ENCODE data around the gene ALDH8A1.
A peak's percentile ranks its signal among the peaks of the same experiment; 100 is the strongest.

Gene ALDH8A1

DNA sequence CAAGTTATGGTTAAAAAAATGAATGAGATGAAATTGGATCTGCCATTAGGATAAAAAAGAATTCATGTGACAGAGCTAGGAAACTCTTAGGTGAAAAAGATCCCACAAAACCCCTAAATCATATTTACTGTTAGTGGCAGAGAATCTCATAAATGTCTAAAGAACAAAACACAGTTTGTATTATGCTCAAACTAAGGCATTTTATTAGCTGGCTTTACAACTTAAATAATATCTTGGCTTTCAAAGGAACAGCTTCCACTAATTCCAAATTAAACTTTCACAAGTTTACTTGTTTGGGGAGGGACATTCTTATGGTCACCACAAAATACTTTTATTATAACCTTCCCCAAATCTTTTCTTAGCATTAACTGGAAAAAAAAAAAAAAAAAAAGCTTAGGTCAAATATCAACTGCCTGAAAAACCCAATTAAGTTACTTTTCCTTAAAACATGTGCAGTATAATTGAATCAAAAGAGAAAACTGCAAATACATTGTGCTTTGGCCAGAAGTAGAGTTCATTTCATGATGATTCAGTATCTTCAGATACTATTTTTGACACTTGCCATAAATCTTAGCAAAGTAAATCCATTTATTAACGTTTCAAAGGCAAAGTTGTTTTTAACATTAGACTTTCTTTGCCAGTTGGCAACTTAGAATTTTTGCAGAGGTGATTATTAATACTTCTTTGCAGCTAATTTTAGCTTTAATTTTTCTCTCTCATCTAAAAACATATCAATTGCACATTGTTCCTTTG lies 14.7 kb upstream of the ALDH8A1 start:
- TF ChIP-seq POLR2A (IDR thresholded peaks at IDR 0.05; ENCODE audit: low read length): no peak
- no peak for TF ChIP-seq GATA1 (IDR thresholded peaks at IDR 0.05; ENCODE audit: low read depth, low read length)

DNA sequence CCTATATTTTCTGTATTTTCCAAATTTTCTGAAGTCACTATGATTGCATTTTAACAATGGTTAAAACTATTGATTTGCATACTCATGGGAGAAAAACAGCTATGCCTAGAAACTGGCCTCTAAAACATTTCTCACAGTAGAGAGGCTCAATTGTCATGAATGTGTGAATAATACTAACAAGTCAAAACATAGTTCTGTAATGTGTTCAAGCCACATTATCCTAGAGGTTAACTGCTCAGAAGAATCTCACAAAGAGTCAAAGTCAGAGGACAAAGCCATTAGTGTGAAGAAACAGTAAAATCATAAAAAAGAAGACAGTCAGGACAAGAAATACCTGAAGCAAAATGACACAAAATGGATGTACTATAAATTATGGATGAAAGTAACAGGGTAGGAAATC lies 12.5 kb upstream of the ALDH8A1 start:
- DNase-seq: no peak
- TF ChIP-seq GATA1 (IDR thresholded peaks at IDR 0.05; ENCODE audit: low read depth, low read length) (no peak), POLR2A (IDR thresholded peaks at IDR 0.05; ENCODE audit: low read length) (no peak)

More for the DNA sequence above, 14.7 kb upstream of the ALDH8A1 start:
- DNase-seq: no peak

GRCh38 chr6:134961366-134961765 lies 11.5 kb upstream of the ALDH8A1 start:
- no peak for TF ChIP-seq POLR2A (IDR thresholded peaks at IDR 0.05; ENCODE audit: low read length)
- TF ChIP-seq GATA1 (IDR thresholded peaks at IDR 0.05; ENCODE audit: low read depth, low read length): no peak
- DNase-seq: peak in 1 of 2 experiments; percentile 33

DNA sequence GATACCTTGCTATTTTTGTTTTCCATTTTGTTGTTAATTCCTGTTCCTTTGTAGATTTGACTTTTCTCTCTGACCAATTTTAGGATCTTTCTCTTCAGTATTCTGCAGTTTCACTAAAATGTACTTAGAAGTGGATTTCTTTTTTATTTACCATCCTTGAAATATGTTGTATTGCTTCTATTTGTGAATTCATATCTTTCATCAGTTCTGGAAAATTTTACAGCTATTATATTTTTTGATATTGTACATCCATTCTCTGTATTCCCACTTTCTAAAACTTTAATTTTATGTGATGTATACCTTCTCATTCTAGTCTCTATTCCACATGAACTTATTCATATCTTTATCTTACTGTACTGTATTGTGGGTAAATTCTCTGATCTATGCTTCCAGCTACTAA lies 9.7 kb upstream of the ALDH8A1 start:
- TF ChIP-seq POLR2A (IDR thresholded peaks at IDR 0.05; ENCODE audit: low read length) (no peak), GATA1 (IDR thresholded peaks at IDR 0.05; ENCODE audit: low read depth, low read length) (no peak)
- no peak for DNase-seq

DNA sequence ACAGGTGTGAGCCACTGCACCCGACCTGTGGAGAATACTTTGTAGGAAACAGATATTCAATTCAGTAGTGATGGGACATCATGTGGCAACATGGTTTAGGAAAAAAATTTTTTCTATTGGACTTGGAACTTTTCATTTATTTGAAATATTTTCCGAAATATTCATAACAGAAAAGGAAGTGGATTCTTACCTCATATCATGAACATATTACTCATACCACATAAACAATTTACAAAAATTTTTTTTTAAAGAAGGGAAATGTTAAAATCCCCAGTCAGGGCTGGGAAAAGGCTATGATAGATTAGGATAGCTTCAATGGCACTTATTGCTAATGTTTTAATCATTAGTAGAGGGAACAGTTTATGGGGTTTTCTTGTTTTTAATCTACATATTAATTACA lies 6.8 kb upstream of the ALDH8A1 start:
- TF ChIP-seq GATA1 (IDR thresholded peaks at IDR 0.05; ENCODE audit: low read depth, low read length) (no peak), POLR2A (IDR thresholded peaks at IDR 0.05; ENCODE audit: low read length) (no peak)
- DNase-seq: no peak

- TF ChIP-seq GATA1 (IDR thresholded peaks at IDR 0.05; ENCODE audit: low read depth, low read length): no peak
- no peak for TF ChIP-seq POLR2A (IDR thresholded peaks at IDR 0.05; ENCODE audit: low read length)
- DNase-seq: no peak
These were observed 6.1 kb upstream of the ALDH8A1 start for GRCh38 chr6:134956032-134956431.

GRCh38 chr6:134954272-134955000 lies 4.5 kb upstream of the ALDH8A1 start:
- no peak for TF ChIP-seq POLR2A (IDR thresholded peaks at IDR 0.05; ENCODE audit: low read length)
- TF ChIP-seq GATA1 (IDR thresholded peaks at IDR 0.05; ENCODE audit: low read depth, low read length): no peak
- DNase-seq: no peak

- no peak for DNase-seq
These were observed 1.8 kb upstream of the ALDH8A1 start for GRCh38 chr6:134951494-134952263.

GRCh38 chr6:134950482-134950881 lies 581 bp upstream of the ALDH8A1 start:
- TF ChIP-seq GATA1 (IDR thresholded peaks at IDR 0.05; ENCODE audit: low read depth, low read length) (no peak), POLR2A (IDR thresholded peaks at IDR 0.05; ENCODE audit: low read length) (no peak)
- no peak for DNase-seq

More at GRCh38 chr6:134951494-134952263, 1.8 kb upstream of the ALDH8A1 start:
- TF ChIP-seq POLR2A (IDR thresholded peaks at IDR 0.05; ENCODE audit: low read length): no peak
- no peak for TF ChIP-seq GATA1 (IDR thresholded peaks at IDR 0.05; ENCODE audit: low read depth, low read length)

DNA sequence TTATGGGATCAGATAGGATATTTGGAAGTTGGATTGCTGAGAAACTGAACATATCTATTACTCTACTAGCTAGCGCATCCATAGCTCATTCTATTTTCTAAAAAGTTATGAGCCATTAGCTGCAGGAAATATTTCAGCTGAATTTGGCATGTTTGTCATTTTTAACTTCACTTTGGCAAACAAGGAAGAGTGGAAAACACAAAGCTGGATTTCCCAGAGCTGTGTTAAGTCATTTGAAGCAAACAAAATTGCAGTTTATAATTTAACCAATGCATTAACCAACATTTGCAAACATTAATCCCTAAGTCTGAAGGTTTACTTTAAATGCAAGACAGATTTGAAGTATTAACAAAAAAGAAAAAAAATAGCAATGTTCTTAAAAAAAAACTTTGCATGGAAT lies 1.2 kb downstream of the ALDH8A1 start:
- no peak for DNase-seq
- TF ChIP-seq GATA1 (IDR thresholded peaks at IDR 0.05; ENCODE audit: low read depth, low read length) (no peak), POLR2A (IDR thresholded peaks at IDR 0.05; ENCODE audit: low read length) (no peak)

DNA sequence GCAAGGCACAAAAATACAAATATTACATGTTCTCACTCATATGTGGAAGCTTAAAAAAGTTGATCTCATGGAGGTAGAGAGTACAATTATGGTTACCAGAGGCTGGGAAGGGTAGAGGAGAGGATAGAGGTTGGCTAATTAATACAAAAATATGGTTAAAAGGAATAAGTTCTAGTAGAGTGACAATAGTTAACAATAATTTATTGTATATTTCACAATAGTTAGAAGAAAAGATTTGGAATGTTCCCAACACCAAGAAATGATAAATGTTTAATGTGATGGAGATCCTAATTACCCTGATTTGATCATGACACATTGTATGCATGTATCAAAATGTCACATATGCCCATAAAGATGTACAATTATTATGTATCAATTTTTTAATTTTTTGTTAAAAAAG lies 1.8 kb downstream of the ALDH8A1 start:
- TF ChIP-seq GATA1 (IDR thresholded peaks at IDR 0.05; ENCODE audit: low read depth, low read length): no peak
- TF ChIP-seq POLR2A (IDR thresholded peaks at IDR 0.05; ENCODE audit: low read length): no peak
- no peak for DNase-seq

- TF ChIP-seq POLR2A (IDR thresholded peaks at IDR 0.05; ENCODE audit: low read length) (no peak), GATA1 (IDR thresholded peaks at IDR 0.05; ENCODE audit: low read depth, low read length) (no peak)
- no peak for DNase-seq
These were observed 4.9 kb downstream of the ALDH8A1 start for GRCh38 chr6:134945045-134945444.

DNA sequence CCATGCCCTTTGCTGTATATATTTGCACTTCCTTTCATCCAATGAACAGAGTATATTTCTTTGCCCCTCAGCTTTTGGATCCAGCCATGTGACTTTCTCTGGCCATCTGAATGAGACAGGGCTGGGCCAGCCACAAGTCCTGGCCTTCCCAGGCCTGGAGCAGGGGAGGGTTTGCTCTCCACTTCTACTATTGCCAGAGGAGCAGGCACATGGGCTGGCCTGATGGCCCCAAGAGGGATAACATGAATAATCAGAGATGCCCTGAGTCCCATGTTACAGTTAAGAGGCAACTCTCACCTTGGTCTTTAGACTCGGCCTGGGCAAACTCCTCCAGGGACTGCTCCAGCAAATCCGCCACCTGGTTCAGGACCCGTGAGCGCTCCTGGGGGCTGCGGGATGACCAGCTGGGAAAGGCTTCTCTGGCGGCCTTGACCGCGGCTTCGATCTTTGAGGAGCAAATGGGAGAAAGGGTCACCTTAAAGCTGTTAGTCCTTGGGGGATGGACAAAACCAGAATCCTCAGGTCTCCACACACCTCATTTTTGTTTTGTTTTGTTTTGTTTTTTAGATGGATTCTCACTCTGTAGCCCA lies 6.3 kb downstream of the ALDH8A1 start:
- DNase-seq: no peak
- TF ChIP-seq POLR2A (IDR thresholded peaks at IDR 0.05; ENCODE audit: low read length) (no peak), GATA1 (IDR thresholded peaks at IDR 0.05; ENCODE audit: low read depth, low read length) (no peak)

DNA sequence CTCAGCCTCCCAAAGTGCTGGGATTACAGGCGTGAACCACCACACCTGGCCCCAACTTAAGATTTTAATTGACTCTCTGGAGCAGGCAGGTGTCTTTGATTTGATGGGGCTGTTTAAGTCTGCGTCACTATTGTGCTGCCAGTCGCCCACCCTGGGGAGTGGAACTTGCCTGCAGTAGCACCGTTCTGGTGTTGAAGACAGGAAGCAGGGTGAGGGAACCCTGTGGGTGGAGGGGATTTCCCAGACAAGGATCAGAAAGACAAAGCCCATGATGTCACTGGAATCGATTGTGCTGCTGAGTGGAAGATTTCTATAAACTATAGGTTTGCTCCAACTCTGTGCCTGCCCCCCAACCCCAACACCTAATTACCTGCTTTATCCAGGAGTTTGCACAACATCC lies 11.0 kb downstream of the ALDH8A1 start:
- DNase-seq: no peak
- TF ChIP-seq POLR2A (IDR thresholded peaks at IDR 0.05; ENCODE audit: low read length) (no peak), GATA1 (IDR thresholded peaks at IDR 0.05; ENCODE audit: low read depth, low read length) (no peak)

All from erythroblast (primary cell).